ENCODE measurements around the gene FARP1. TPM values are rescaled to one million over a fixed set of nuclear protein-coding genes. Genes with fewer than 3 reads are reported as not detected.

Gene FARP1
- total RNA-seq, 4 donors from 2014 or later, result 13.7 to 38.9 (median 30.2) TPM

- ATAC-seq (ENCODE audit: low FRiP score) (no peak), DNase-seq (ENCODE audit: low spot score) (no peak)
- no peak for TF ChIP-seq CTCF (IDR thresholded peaks at IDR 0.05)
These were observed 242.7 kb downstream of the FARP1 start for GRCh38 chr13:98385606-98386005.

- DNase-seq (ENCODE audit: low spot score), result no peak
- no peak for TF ChIP-seq CTCF (IDR thresholded peaks at IDR 0.05)
- no peak for ATAC-seq (ENCODE audit: low FRiP score)
These were observed 243.7 kb downstream of the FARP1 start for GRCh38 chr13:98386637-98387036.

- no peak for TF ChIP-seq CTCF (IDR thresholded peaks at IDR 0.05)
- DNase-seq (ENCODE audit: low spot score), result no peak
- ATAC-seq (ENCODE audit: low FRiP score), result no peak
These were observed 246.4 kb downstream of the FARP1 start for GRCh38 chr13:98389319-98389718.

- ATAC-seq (ENCODE audit: low FRiP score), result no peak
- no peak for TF ChIP-seq CTCF (IDR thresholded peaks at IDR 0.05)
- no peak for DNase-seq (ENCODE audit: low spot score)
These were observed 247.3 kb downstream of the FARP1 start for GRCh38 chr13:98390086-98390715.

GRCh38 chr13:98393873-98394272 lies 251.0 kb downstream of the FARP1 start:
- DNase-seq (ENCODE audit: low spot score) (no peak), ATAC-seq (ENCODE audit: low FRiP score) (no peak)
- no peak for TF ChIP-seq CTCF (IDR thresholded peaks at IDR 0.05)

- ATAC-seq (ENCODE audit: low FRiP score), result no peak
- TF ChIP-seq CTCF (IDR thresholded peaks at IDR 0.05), result no peak
- DNase-seq (ENCODE audit: low spot score), result no peak
These were observed 252.1 kb downstream of the FARP1 start for GRCh38 chr13:98394820-98395510.

Measured in omental fat pad (tissue), 4 donors.